ENCODE measurements around the gene GAS2L1.

GRCh38 chr22:29272624-29273023, 33.8 kb upstream of the GAS2L1 start:
- TF ChIP-seq CTCF (IDR thresholded peaks at IDR 0.05) (no peak), EZH2 (IDR thresholded peaks at IDR 0.05; ENCODE audit: borderline replicate concordance, insufficient read depth, low read depth, low read length, poor library complexity, severe bottlenecking) (no peak)

Measured in B cell (primary cell).